Mucosa of stomach (tissue), 1 donor: ENCODE data around the gene GPR15.
"Not testable (repeated sequence)": the region's sequence is repeated elsewhere in the genome, so short reads cannot be mapped to it uniquely, and the experiment has no call there.

Source experiments
- H3K27me3 ChIP-seq: one replicate; pipeline ENCODE4 v1.7.0; 2013; ENCODE audit warnings: mild to moderate bottlenecking, low read length; ENCODE audit not compliant: control insufficient read depth, insufficient read depth
- H3K36me3 ChIP-seq: one replicate; pipeline ENCODE4 v1.7.0; 2013; ENCODE audit warnings: low read length; ENCODE audit not compliant: control insufficient read depth, insufficient read depth
- H3K4me1 ChIP-seq: one replicate; pipeline ENCODE4 v1.7.0; 2013; ENCODE audit warnings: mild to moderate bottlenecking, low read length; ENCODE audit not compliant: control insufficient read depth, insufficient read depth
- H3K4me3 ChIP-seq: one replicate; pipeline ENCODE4 v1.7.0; 2013; ENCODE audit warnings: low read length
- H3K9ac ChIP-seq: one replicate; pipeline ENCODE4 v1.7.0; 2013; ENCODE audit warnings: mild to moderate bottlenecking, low read length, moderate library complexity
- H3K9me3 ChIP-seq: one replicate; pipeline ENCODE4 v1.7.0; 2013; ENCODE audit warnings: mild to moderate bottlenecking, low read length, moderate library complexity; ENCODE audit not compliant: control insufficient read depth
- donor health status: Pancreatic carcinoma.

The GPR15 gene

GRCh38 chr3:98553021-98553563, 21.3 kb downstream of the GPR15 start:
- H3K36me3 ChIP-seq, result no peaks in the 10 kb centered on the region
- H3K4me3 ChIP-seq, result no peak overlapping the region
- H3K4me1 ChIP-seq, result peaks cover 13% of the 10 kb centered on the region
- no peaks in the 10 kb centered on the region for H3K9me3 ChIP-seq
- H3K9ac ChIP-seq, result no peak overlapping the region
- peaks cover 3% of the 10 kb centered on the region for H3K27me3 ChIP-seq

- Histone ChIP-seq H3K36me3 (no peaks in the 10 kb centered on the region), H3K4me3 (no peak overlapping the region), H3K4me1 (peaks cover 13% of the 10 kb centered on the region), H3K9me3 (no peaks in the 10 kb centered on the region), H3K9ac (no peak overlapping the region), H3K27me3 (peaks cover 3% of the 10 kb centered on the region)
Measured at GRCh38 chr3:98553753-98554152, 22.0 kb downstream of the GPR15 start.

- H3K36me3 ChIP-seq, result no peaks in the 10 kb centered on the region
- no peak overlapping the region for H3K4me3 ChIP-seq
- no peak overlapping the region for H3K9ac ChIP-seq
- H3K4me1 ChIP-seq, result peaks cover 13% of the 10 kb centered on the region
- peaks cover 2% of the 10 kb centered on the region for H3K27me3 ChIP-seq
- no peaks in the 10 kb centered on the region for H3K9me3 ChIP-seq
Measured at GRCh38 chr3:98554580-98554979, 22.8 kb downstream of the GPR15 start.

GRCh38 chr3:98555025-98555379, 23.2 kb downstream of the GPR15 start:
- no peak overlapping the region for H3K4me3 ChIP-seq
- H3K4me1 ChIP-seq, result peaks cover 13% of the 10 kb centered on the region
- H3K27me3 ChIP-seq, result no peaks in the 10 kb centered on the region
- no peaks in the 10 kb centered on the region for H3K36me3 ChIP-seq
- H3K9ac ChIP-seq, result no peak overlapping the region
- no peaks in the 10 kb centered on the region for H3K9me3 ChIP-seq

- Histone ChIP-seq H3K4me1 (peaks cover 8% of the 10 kb centered on the region), H3K27me3 (no peaks in the 10 kb centered on the region), H3K4me3 (no peak overlapping the region), H3K9ac (no peak overlapping the region), H3K9me3 (no peaks in the 10 kb centered on the region), H3K36me3 (no peaks in the 10 kb centered on the region)
Measured at GRCh38 chr3:98556164-98557130, 24.7 kb downstream of the GPR15 start.

- Histone ChIP-seq H3K27me3 (no peaks in the 10 kb centered on the region), H3K4me3 (no peak overlapping the region), H3K9ac (no peak overlapping the region), H3K36me3 (no peaks in the 10 kb centered on the region), H3K9me3 (no peaks in the 10 kb centered on the region), H3K4me1 (no peaks in the 10 kb centered on the region)
Measured at GRCh38 chr3:98557324-98558010, 25.7 kb downstream of the GPR15 start.

GRCh38 chr3:98558100-98558827, 26.5 kb downstream of the GPR15 start:
- H3K4me1 ChIP-seq, result no peaks in the 10 kb centered on the region
- H3K9ac ChIP-seq, result no peak overlapping the region
- no peaks in the 10 kb centered on the region for H3K27me3 ChIP-seq
- H3K4me3 ChIP-seq, result no peak overlapping the region
- H3K36me3 ChIP-seq, result no peaks in the 10 kb centered on the region
- no peaks in the 10 kb centered on the region for H3K9me3 ChIP-seq

- not testable (repeated sequence) for H3K36me3 ChIP-seq, H3K9me3 ChIP-seq, H3K4me3 ChIP-seq, H3K9ac ChIP-seq, H3K27me3 ChIP-seq, H3K4me1 ChIP-seq
Measured at GRCh38 chr3:98559769-98560168, 28.0 kb downstream of the GPR15 start.

- Histone ChIP-seq H3K36me3 (no peaks in the 10 kb centered on the region), H3K9me3 (no peaks in the 10 kb centered on the region), H3K4me3 (no peak overlapping the region), H3K4me1 (no peaks in the 10 kb centered on the region), H3K27me3 (peaks cover 2% of the 10 kb centered on the region), H3K9ac (no peak overlapping the region)
Measured at GRCh38 chr3:98560911-98561310, 29.1 kb downstream of the GPR15 start.

- Histone ChIP-seq H3K9ac (no peak overlapping the region), H3K27me3 (peaks cover 7% of the 10 kb centered on the region), H3K9me3 (no peaks in the 10 kb centered on the region), H3K4me3 (no peak overlapping the region), H3K4me1 (no peaks in the 10 kb centered on the region), H3K36me3 (no peaks in the 10 kb centered on the region)
Measured at GRCh38 chr3:98561727-98562521, 30.1 kb downstream of the GPR15 start.

- no peaks in the 10 kb centered on the region for H3K36me3 ChIP-seq
- no peak overlapping the region for H3K9ac ChIP-seq
- no peaks in the 10 kb centered on the region for H3K4me1 ChIP-seq
- H3K27me3 ChIP-seq, result peaks cover 7% of the 10 kb centered on the region
- H3K4me3 ChIP-seq, result no peak overlapping the region
- no peaks in the 10 kb centered on the region for H3K9me3 ChIP-seq
Measured at GRCh38 chr3:98563661-98564281, 32.0 kb downstream of the GPR15 start.
